Colonic mucosa (tissue), 4 donors: ENCODE measurements around the gene C11orf52. TPM values are rescaled to one million over a fixed set of nuclear protein-coding genes. Genes with fewer than 3 reads are reported as not detected.

Source experiments
- DNase-seq: peaks from one replicate; pipeline ENCODE4 v3.0.0-alpha.2; 2020
- H3K27ac ChIP-seq: fragments of 200-600 bp; one replicate; pipeline ENCODE4 v1.8.0; 2021
- H3K27me3 ChIP-seq: fragments of 200-600 bp; one replicate; pipeline ENCODE4 v1.8.0; 2021
- H3K36me3 ChIP-seq: fragments of 200-600 bp; one replicate; pipeline ENCODE4 v1.8.0; 2021
- H3K4me1 ChIP-seq: fragments of 200-600 bp; one replicate; pipeline ENCODE4 v1.8.0; 2021; ENCODE audit warnings: mild to moderate bottlenecking
- H3K4me3 ChIP-seq: fragments of 200-600 bp; one replicate; pipeline ENCODE4 v1.8.0; 2021
- H3K9ac ChIP-seq, 2 donors: one replicate each; pipeline ENCODE4 v1.7.0; 2013; ENCODE audit warnings: control low read depth in 2 of 2, low read depth in 2 of 2, low read length in 2 of 2
- H3K9me3 ChIP-seq: fragments of 200-600 bp; one replicate; pipeline ENCODE4 v1.8.0; 2021
- CTCF ChIP-seq: fragments of 200-600 bp; IDR thresholded peaks from one replicate; pipeline ENCODE4 v1.8.0; 2022; ENCODE audit warnings: antibody characterized with exemption, mild to moderate bottlenecking
- intact Hi-C: fragments of 100-400 bp; cut with DNase I; formaldehyde crosslinking; loops from one replicate; pipeline ENCODE4 v1.14.1; 2022
- total RNA-seq, 2 donors: library from RNA; stranded (reverse); fragmentation: NEBNext Ultra II Directional in 1 of 2; extraction: Animal tissue kit (Norgen Biotek cat#: 25700) in 1 of 2; gene quantifications; one replicate each; pipeline ENCODE4 v1.2.1, GENCODE V29; 2021
- donor health status: healthy.
- donor health status: DM: no; HTN: no; CAD: no.
- donor health status: DM: no; HTN: no; CAD: no.

C11orf52 gene
- total RNA-seq, 2 donors from 2014 or later, result 7.3 to 8.8 TPM

GRCh38 chr11:111939836-111940604 is 21.3 kb downstream of the C11orf52 start:
- Histone ChIP-seq H3K27ac (no peak overlapping the region), H3K36me3 (no peaks in the 10 kb centered on the region), H3K9me3 (no peaks in the 10 kb centered on the region), H3K4me3 (no peak overlapping the region), H3K27me3 (no peaks in the 10 kb centered on the region), H3K9ac (no peak overlapping the region), H3K4me1 (no peaks in the 10 kb centered on the region)
- no peak for DNase-seq
- intact Hi-C loops, result loop anchor here (10.0 kb wide), 1 partner anchor 145 kb away; the partner anchor contains the start of genes SDHD and TIMM8B
- TF ChIP-seq CTCF, result no peak

- H3K9ac ChIP-seq, result no peak overlapping the region
- H3K27me3 ChIP-seq, result no peaks in the 10 kb centered on the region
- no peak overlapping the region for H3K4me3 ChIP-seq
- H3K27ac ChIP-seq, result no peak overlapping the region
- no peaks in the 10 kb centered on the region for H3K9me3 ChIP-seq
- intact Hi-C loops, result no loop called here
- TF ChIP-seq CTCF, result no peak
- DNase-seq, result no peak
- no peaks in the 10 kb centered on the region for H3K4me1 ChIP-seq
- H3K36me3 ChIP-seq, result no peaks in the 10 kb centered on the region
Measured at GRCh38 chr11:111941963-111942362, 23.2 kb downstream of the C11orf52 start.

- H3K4me3 ChIP-seq, result no peak overlapping the region
- H3K9ac ChIP-seq, result no peak overlapping the region
- DNase-seq, result no peak
- no peak overlapping the region for H3K27ac ChIP-seq
- no peaks in the 10 kb centered on the region for H3K9me3 ChIP-seq
- H3K4me1 ChIP-seq, result no peaks in the 10 kb centered on the region
- intact Hi-C loops, result no loop called here
- TF ChIP-seq CTCF, result no peak
- no peaks in the 10 kb centered on the region for H3K36me3 ChIP-seq
- no peaks in the 10 kb centered on the region for H3K27me3 ChIP-seq
Measured at GRCh38 chr11:111942829-111943228, 24.1 kb downstream of the C11orf52 start.

GRCh38 chr11:111944139-111944538 is 25.4 kb downstream of the C11orf52 start:
- no peak overlapping the region for H3K27ac ChIP-seq
- intact Hi-C loops, result no loop called here
- no peaks in the 10 kb centered on the region for H3K4me1 ChIP-seq
- no peak for DNase-seq
- H3K9me3 ChIP-seq, result no peaks in the 10 kb centered on the region
- H3K9ac ChIP-seq, result no peak overlapping the region
- no peak for TF ChIP-seq CTCF
- H3K36me3 ChIP-seq, result no peaks in the 10 kb centered on the region
- H3K27me3 ChIP-seq, result no peaks in the 10 kb centered on the region
- no peak overlapping the region for H3K4me3 ChIP-seq

- Histone ChIP-seq H3K27ac (no peak overlapping the region), H3K27me3 (no peaks in the 10 kb centered on the region), H3K9ac (no peak overlapping the region), H3K4me3 (no peak overlapping the region), H3K4me1 (no peaks in the 10 kb centered on the region), H3K36me3 (no peaks in the 10 kb centered on the region), H3K9me3 (no peaks in the 10 kb centered on the region)
- DNase-seq, result no peak
- intact Hi-C loops, result no loop called here
- no peak for TF ChIP-seq CTCF
Measured at GRCh38 chr11:111944651-111945051, 25.9 kb downstream of the C11orf52 start.
